ENCODE measurements around the gene IQCM.

The IQCM gene

GRCh38 chr4:149465955-149466354, 349.7 kb downstream of the IQCM start:
- peaks cover 27% of the 10 kb centered on the region for H3K4me1 ChIP-seq (ENCODE audit: control insufficient read depth, insufficient read depth, low read length)
- H3K9me3 ChIP-seq (ENCODE audit: control insufficient read depth, low read length), result no peaks in the 10 kb centered on the region
- H3K4me3 ChIP-seq (ENCODE audit: low read length), result no peak overlapping the region
- no peaks in the 10 kb centered on the region for H3K36me3 ChIP-seq (ENCODE audit: control insufficient read depth, insufficient read depth, low read length, severe bottlenecking)
- DNase-seq (ENCODE audit: low read depth), result no peak
- no peak overlapping the region for H3K9ac ChIP-seq (ENCODE audit: low read length)
- H3K27me3 ChIP-seq (replicated peaks; ENCODE audit: control insufficient read depth, insufficient read depth, low read length), result no peaks in the 10 kb centered on the region

- no peak for DNase-seq (ENCODE audit: low read depth)
- Histone ChIP-seq H3K9me3 (ENCODE audit: control insufficient read depth, low read length) (no peaks in the 10 kb centered on the region), H3K9ac (ENCODE audit: low read length) (no peak overlapping the region), H3K27me3 (replicated peaks; ENCODE audit: control insufficient read depth, insufficient read depth, low read length) (no peaks in the 10 kb centered on the region), H3K36me3 (ENCODE audit: control insufficient read depth, insufficient read depth, low read length, severe bottlenecking) (no peaks in the 10 kb centered on the region), H3K4me1 (ENCODE audit: control insufficient read depth, insufficient read depth, low read length) (peaks cover 8% of the 10 kb centered on the region), H3K4me3 (ENCODE audit: low read length) (no peak overlapping the region)
Measured at GRCh38 chr4:149443537-149443936, 372.1 kb downstream of the IQCM start.

GRCh38 chr4:149441338-149441737, 374.3 kb downstream of the IQCM start:
- no peaks in the 10 kb centered on the region for H3K27me3 ChIP-seq (replicated peaks; ENCODE audit: control insufficient read depth, insufficient read depth, low read length)
- H3K36me3 ChIP-seq (ENCODE audit: control insufficient read depth, insufficient read depth, low read length, severe bottlenecking), result no peaks in the 10 kb centered on the region
- no peak overlapping the region for H3K9ac ChIP-seq (ENCODE audit: low read length)
- H3K4me3 ChIP-seq (ENCODE audit: low read length), result no peak overlapping the region
- peak; percentile 47 for DNase-seq (ENCODE audit: low read depth)
- no peaks in the 10 kb centered on the region for H3K9me3 ChIP-seq (ENCODE audit: control insufficient read depth, low read length)
- H3K4me1 ChIP-seq (ENCODE audit: control insufficient read depth, insufficient read depth, low read length), result peaks cover 8% of the 10 kb centered on the region

GRCh38 chr4:149426461-149426860, 389.2 kb downstream of the IQCM start:
- Histone ChIP-seq H3K4me1 (ENCODE audit: control insufficient read depth, insufficient read depth, low read length) (peaks cover 7% of the 10 kb centered on the region), H3K9me3 (ENCODE audit: control insufficient read depth, low read length) (no peaks in the 10 kb centered on the region), H3K4me3 (ENCODE audit: low read length) (no peak overlapping the region), H3K9ac (ENCODE audit: low read length) (no peak overlapping the region), H3K36me3 (ENCODE audit: control insufficient read depth, insufficient read depth, low read length, severe bottlenecking) (no peaks in the 10 kb centered on the region), H3K27me3 (replicated peaks; ENCODE audit: control insufficient read depth, insufficient read depth, low read length) (no peaks in the 10 kb centered on the region)
- no peak for DNase-seq (ENCODE audit: low read depth)

- peak overlapping the region; percentile 59 for H3K4me3 ChIP-seq (ENCODE audit: low read length)
- no peaks in the 10 kb centered on the region for H3K27me3 ChIP-seq (replicated peaks; ENCODE audit: control insufficient read depth, insufficient read depth, low read length)
- no peaks in the 10 kb centered on the region for H3K36me3 ChIP-seq (ENCODE audit: control insufficient read depth, insufficient read depth, low read length, severe bottlenecking)
- H3K9ac ChIP-seq (ENCODE audit: low read length), result peak overlapping the region; percentile 56
- H3K4me1 ChIP-seq (ENCODE audit: control insufficient read depth, insufficient read depth, low read length), result peaks cover 11% of the 10 kb centered on the region
- DNase-seq (ENCODE audit: low read depth), result no peak
- H3K9me3 ChIP-seq (ENCODE audit: control insufficient read depth, low read length), result no peaks in the 10 kb centered on the region
Measured at GRCh38 chr4:149409555-149409962, 406.1 kb downstream of the IQCM start.

GRCh38 chr4:149409146-149409545, 406.5 kb downstream of the IQCM start:
- H3K27me3 ChIP-seq (replicated peaks; ENCODE audit: control insufficient read depth, insufficient read depth, low read length), result no peaks in the 10 kb centered on the region

GRCh38 chr4:149404143-149404542, 411.5 kb downstream of the IQCM start:
- no peak for DNase-seq (ENCODE audit: low read depth)
- Histone ChIP-seq H3K4me3 (ENCODE audit: low read length) (no peak overlapping the region), H3K4me1 (ENCODE audit: control insufficient read depth, insufficient read depth, low read length) (peaks cover 13% of the 10 kb centered on the region), H3K36me3 (ENCODE audit: control insufficient read depth, insufficient read depth, low read length, severe bottlenecking) (no peaks in the 10 kb centered on the region), H3K27me3 (replicated peaks; ENCODE audit: control insufficient read depth, insufficient read depth, low read length) (no peaks in the 10 kb centered on the region), H3K9ac (ENCODE audit: low read length) (no peak overlapping the region), H3K9me3 (ENCODE audit: control insufficient read depth, low read length) (no peaks in the 10 kb centered on the region)

More at GRCh38 chr4:149409146-149409545, 406.5 kb downstream of the IQCM start:
- Histone ChIP-seq H3K4me1 (ENCODE audit: control insufficient read depth, insufficient read depth, low read length) (peaks cover 11% of the 10 kb centered on the region), H3K4me3 (ENCODE audit: low read length) (peak overlapping the region; percentile 59), H3K36me3 (ENCODE audit: control insufficient read depth, insufficient read depth, low read length, severe bottlenecking) (no peaks in the 10 kb centered on the region), H3K9me3 (ENCODE audit: control insufficient read depth, low read length) (no peaks in the 10 kb centered on the region), H3K9ac (ENCODE audit: low read length) (peak overlapping the region; percentile 56)
- peak; percentile 58 for DNase-seq (ENCODE audit: low read depth)

GRCh38 chr4:149403081-149403480, 412.6 kb downstream of the IQCM start:
- Histone ChIP-seq H3K4me1 (ENCODE audit: control insufficient read depth, insufficient read depth, low read length) (peaks cover 9% of the 10 kb centered on the region), H3K27me3 (replicated peaks; ENCODE audit: control insufficient read depth, insufficient read depth, low read length) (no peaks in the 10 kb centered on the region), H3K9ac (ENCODE audit: low read length) (no peak overlapping the region), H3K4me3 (ENCODE audit: low read length) (no peak overlapping the region), H3K36me3 (ENCODE audit: control insufficient read depth, insufficient read depth, low read length, severe bottlenecking) (no peaks in the 10 kb centered on the region), H3K9me3 (ENCODE audit: control insufficient read depth, low read length) (no peaks in the 10 kb centered on the region)
- DNase-seq (ENCODE audit: low read depth), result no peak

GRCh38 chr4:149398993-149399392, 416.6 kb downstream of the IQCM start:
- H3K36me3 ChIP-seq (ENCODE audit: control insufficient read depth, insufficient read depth, low read length, severe bottlenecking), result no peaks in the 10 kb centered on the region

GRCh38 chr4:149370785-149371420, 444.7 kb downstream of the IQCM start:
- Histone ChIP-seq H3K4me3 (ENCODE audit: low read length) (no peak overlapping the region), H3K9ac (ENCODE audit: low read length) (no peak overlapping the region), H3K9me3 (ENCODE audit: control insufficient read depth, low read length) (no peaks in the 10 kb centered on the region), H3K27me3 (replicated peaks; ENCODE audit: control insufficient read depth, insufficient read depth, low read length) (no peaks in the 10 kb centered on the region), H3K4me1 (ENCODE audit: control insufficient read depth, insufficient read depth, low read length) (no peaks in the 10 kb centered on the region), H3K36me3 (ENCODE audit: control insufficient read depth, insufficient read depth, low read length, severe bottlenecking) (no peaks in the 10 kb centered on the region)
- DNase-seq (ENCODE audit: low read depth), result peak; percentile 81

More at GRCh38 chr4:149398993-149399392, 416.6 kb downstream of the IQCM start:
- no peaks in the 10 kb centered on the region for H3K27me3 ChIP-seq (replicated peaks; ENCODE audit: control insufficient read depth, insufficient read depth, low read length)
- H3K4me3 ChIP-seq (ENCODE audit: low read length), result no peak overlapping the region
- no peak overlapping the region for H3K9ac ChIP-seq (ENCODE audit: low read length)
- H3K4me1 ChIP-seq (ENCODE audit: control insufficient read depth, insufficient read depth, low read length), result peaks cover 19% of the 10 kb centered on the region
- no peak for DNase-seq (ENCODE audit: low read depth)
- H3K9me3 ChIP-seq (ENCODE audit: control insufficient read depth, low read length), result no peaks in the 10 kb centered on the region

- Histone ChIP-seq H3K9me3 (ENCODE audit: control insufficient read depth, low read length) (no peaks in the 10 kb centered on the region), H3K4me1 (ENCODE audit: control insufficient read depth, insufficient read depth, low read length) (no peaks in the 10 kb centered on the region), H3K36me3 (ENCODE audit: control insufficient read depth, insufficient read depth, low read length, severe bottlenecking) (no peaks in the 10 kb centered on the region), H3K27me3 (replicated peaks; ENCODE audit: control insufficient read depth, insufficient read depth, low read length) (no peaks in the 10 kb centered on the region), H3K4me3 (ENCODE audit: low read length) (no peak overlapping the region), H3K9ac (ENCODE audit: low read length) (no peak overlapping the region)
- DNase-seq (ENCODE audit: low read depth), result no peak
Measured at GRCh38 chr4:149370002-149370401, 445.6 kb downstream of the IQCM start.

GRCh38 chr4:149353241-149353640, 462.4 kb downstream of the IQCM start:
- H3K4me3 ChIP-seq (ENCODE audit: low read length), result no peak overlapping the region
- H3K9me3 ChIP-seq (ENCODE audit: control insufficient read depth, low read length), result peaks cover 9% of the 10 kb centered on the region
- no peaks in the 10 kb centered on the region for H3K27me3 ChIP-seq (replicated peaks; ENCODE audit: control insufficient read depth, insufficient read depth, low read length)
- H3K4me1 ChIP-seq (ENCODE audit: control insufficient read depth, insufficient read depth, low read length), result no peaks in the 10 kb centered on the region
- no peak overlapping the region for H3K9ac ChIP-seq (ENCODE audit: low read length)
- no peaks in the 10 kb centered on the region for H3K36me3 ChIP-seq (ENCODE audit: control insufficient read depth, insufficient read depth, low read length, severe bottlenecking)
- no peak for DNase-seq (ENCODE audit: low read depth)
